HCT116 (cell line): ENCODE results near the gene SDCCAG8. TPM values are rescaled to one million over a fixed set of nuclear protein-coding genes. Genes with fewer than 3 reads are reported as not detected.

Experiments used
- ATAC-seq: fragments of 200-7000 bp; cut with Tn5 transposase; 2 replicates; pipeline ENCODE4 v1.9.1; 2020; ENCODE audit warnings: mild to moderate bottlenecking, moderate library complexity
- BruUV-seq: library from RNA; stranded (reverse); fragments of 400-500 nt; replicated peaks from 2 replicates; lab custom pipeline; 2021; lab: Mats Ljungman, UMichigan
- CTCF ChIA-PET: fragments of 300-600 bp; sonication (Branson Sonifier 250); formaldehyde crosslinking; loops from one replicate; lab custom pipeline; 2021; ENCODE audit warnings: antibody characterized with exemption; lab: Charles Lee
- POLR2A ChIA-PET: fragments of 300-600, 350-600 bp; sonication (Branson Sonifier 250); formaldehyde crosslinking; loops from one replicate; lab custom pipeline; 2021; ENCODE audit warnings: antibody characterized with exemption; lab: Charles Lee
- RAD21 ChIA-PET, 2 experiments: fragments of 300-600 bp; sonication (Branson Sonifier 250); formaldehyde crosslinking; loops; one replicate each; lab custom pipeline; 2023; ENCODE audit warnings: low total read pairs in 2 of 2; ENCODE audit not compliant: uncharacterized antibody in 2 of 2, unreplicated experiment in 2 of 2, low non-redundant PET in 1 of 2; lab: Charles Lee
- DNase-seq: peaks from one replicate; pipeline ENCODE4 v3.0.0-alpha.2; 2010; ENCODE audit warnings: low read depth, low spot score
- H2AFZ ChIP-seq: fragments of 200-600 bp; shearing (Covaris generic), sonication (generic); 2 replicates; pipeline ENCODE4 v1.6.1; 2017; ENCODE audit warnings: low read depth, mixed run types, mixed read lengths, antibody characterized with exemption, low read length; ENCODE audit not compliant: poor library complexity, severe bottlenecking
- H3K27ac ChIP-seq: 2 replicates; pipeline ENCODE4 v1.5.1; 2012; ENCODE audit warnings: low read depth, low read length
- H3K27me3 ChIP-seq: fragments of 200-600 bp; sonication (generic); 2 replicates; pipeline ENCODE4 v1.6.1; 2016; ENCODE audit warnings: mixed run types, low read length, mixed read lengths; ENCODE audit not compliant: insufficient read depth
- H3K36me3 ChIP-seq, 2 experiments: fragments of 200-500 bp in 1 of 2; fragments of 200-600 bp in 1 of 2; sonication (Bioruptor generic) in 1 of 2; sonication (generic) in 1 of 2; 2 replicates each; pipeline versions ENCODE4 v1.5.1 to v1.6.1; 2014 to 2016; ENCODE audit warnings: low read length in 2 of 2, inconsistent platforms in 1 of 2, mixed read lengths in 1 of 2, mixed run types in 1 of 2; ENCODE audit not compliant: insufficient read depth in 2 of 2, control insufficient read depth in 1 of 2
- H3K4me1 ChIP-seq, 2 experiments: fragments of 200-600 bp in 1 of 2; sonication (generic) in 1 of 2; 2 replicates each; pipeline versions ENCODE4 v1.5.1 to v1.6.1; 2012 to 2017; ENCODE audit warnings: low read length in 2 of 2, inconsistent platforms in 1 of 2, mild to moderate bottlenecking in 1 of 2, mixed read lengths in 1 of 2, mixed run types in 1 of 2, moderate library complexity in 1 of 2; ENCODE audit not compliant: insufficient read depth in 2 of 2, control insufficient read depth in 1 of 2
- H3K4me2 ChIP-seq: fragments of 200-600 bp; sonication (generic); 2 replicates; pipeline ENCODE4 v1.6.1; 2017; ENCODE audit warnings: mixed run types, low read length, mixed read lengths
- H3K4me3 ChIP-seq, 2 experiments: fragments of 200-600 bp in 1 of 2; sonication (generic) in 1 of 2; replicated peaks in 1 of 2; 2 replicates each; pipeline ENCODE4 v1.5.1; 2011 to 2016; ENCODE audit warnings: low read length in 2 of 2, control low read depth in 1 of 2, low read depth in 1 of 2, mild to moderate bottlenecking in 1 of 2, mixed read lengths in 1 of 2, mixed run types in 1 of 2
- H3K79me2 ChIP-seq: fragments of 200-600 bp; sonication (generic); 2 replicates; pipeline ENCODE4 v1.6.1; 2017; ENCODE audit warnings: mild to moderate bottlenecking, mixed run types, low read length, moderate library complexity, mixed read lengths; ENCODE audit not compliant: insufficient read depth
- H3K9ac ChIP-seq: fragments of 200-600 bp; sonication (generic); 2 replicates; pipeline ENCODE4 v1.6.1; 2016; ENCODE audit warnings: low read length, mixed read lengths
- H3K9me2 ChIP-seq: fragments of 200-600 bp; sonication (generic), shearing (Covaris generic); 2 replicates; pipeline ENCODE4 v1.6.1; 2017; ENCODE audit warnings: mixed run types, mild to moderate bottlenecking, moderate library complexity; ENCODE audit not compliant: insufficient read depth
- H3K9me3 ChIP-seq, 2 experiments: fragments of 200-500 bp in 1 of 2; fragments of 200-600 bp in 1 of 2; sonication (Bioruptor generic) in 1 of 2; sonication (generic) in 1 of 2; 2 replicates each; pipeline ENCODE4 v1.6.1; 2014 to 2017; ENCODE audit warnings: low read length in 2 of 2, mixed read lengths in 2 of 2, inconsistent platforms in 1 of 2, low read depth in 1 of 2, mild to moderate bottlenecking in 1 of 2, mixed run types in 1 of 2, moderate library complexity in 1 of 2; ENCODE audit not compliant: control insufficient read depth in 1 of 2, insufficient read depth in 1 of 2
- H4K20me1 ChIP-seq: fragments of 200-600 bp; sonication (generic), shearing (Covaris generic); 2 replicates; pipeline ENCODE4 v1.6.1; 2017; ENCODE audit warnings: mixed run types, mild to moderate bottlenecking, moderate library complexity; ENCODE audit not compliant: insufficient read depth
- CBX3 ChIP-seq: IDR thresholded peaks from 2 replicates; pipeline ENCODE4 v1.6.1; 2012; ENCODE audit warnings: low read depth
- ELF1 ChIP-seq: IDR thresholded peaks from 2 replicates; pipeline ENCODE4 v1.6.1; 2012; ENCODE audit warnings: low read depth, borderline replicate concordance
- EZH2 ChIP-seq: fragments of 200-600 bp; sonication (generic); IDR thresholded peaks from 2 replicates; pipeline ENCODE4 v1.6.1; 2017; ENCODE audit warnings: antibody characterized with exemption, mixed run types
- EZH2phosphoT487 ChIP-seq: fragments of 200-600 bp; IDR thresholded peaks from 2 replicates; pipeline ENCODE4 v1.6.1; 2018; ENCODE audit warnings: antibody characterized with exemption, borderline replicate concordance
- FOSL1 ChIP-seq: IDR thresholded peaks from 2 replicates; pipeline ENCODE4 v1.6.1; 2012; ENCODE audit warnings: low read depth
- POLR2A ChIP-seq: IDR thresholded peaks from 2 replicates; pipeline ENCODE4 v1.7.0; 2011; ENCODE audit warnings: borderline replicate concordance; ENCODE audit not compliant: insufficient read depth, insufficient read length; ENCODE audit errors: extremely low read depth
- POLR2AphosphoS5 ChIP-seq: IDR thresholded peaks from 2 replicates; pipeline ENCODE4 v1.6.1; 2011; ENCODE audit warnings: mild to moderate bottlenecking, low read depth, low read length, moderate library complexity
- RAD21 ChIP-seq: IDR thresholded peaks from 2 replicates; pipeline ENCODE4 v1.6.1; 2012; ENCODE audit warnings: low read depth, mild to moderate bottlenecking
- SIN3A ChIP-seq: IDR thresholded peaks from 2 replicates; pipeline ENCODE4 v1.6.1; 2012; ENCODE audit warnings: low read depth
- SP1 ChIP-seq: IDR thresholded peaks from 2 replicates; pipeline ENCODE4 v1.6.1; 2012; ENCODE audit warnings: low read depth
- SRF ChIP-seq: IDR thresholded peaks from 2 replicates; pipeline ENCODE4 v1.6.1; 2012; ENCODE audit warnings: low read depth
- YY1 ChIP-seq: IDR thresholded peaks from 2 replicates; pipeline ENCODE4 v1.6.1; 2011; ENCODE audit warnings: low read length, low read depth, moderate library complexity, mild to moderate bottlenecking; ENCODE audit not compliant: insufficient replicate concordance; ENCODE audit errors: extremely low read depth
- ZNF274 ChIP-seq: fragments of 200-500 bp; sonication (Bioruptor generic); IDR thresholded peaks from 2 replicates; pipeline ENCODE4 v1.6.1; 2014; ENCODE audit warnings: mild to moderate bottlenecking, low read depth, low read length, inconsistent platforms
- intact Hi-C: fragments of 100-400 bp; cut with micrococcal nuclease; formaldehyde crosslinking; loops from 2 replicates; pipeline ENCODE4 v1.10.0; 2022
- total RNA-seq: library from RNA; stranded (reverse); gene quantifications from one replicate; pipeline ENCODE4 v1.2.1, GENCODE V29; 2021; ENCODE audit not compliant: unreplicated experiment
- TF ChIP-seq, protein P1 (sequence below): IDR thresholded peaks from 2 replicates; pipeline ENCODE4 v1.6.1; 2011; ENCODE audit warnings: mild to moderate bottlenecking, low read length, moderate library complexity; ENCODE audit not compliant: insufficient replicate concordance; ENCODE audit errors: extremely low read depth
- TF ChIP-seq, protein P2 (sequence below): IDR thresholded peaks from 2 replicates; pipeline ENCODE4 v1.6.1; 2012; ENCODE audit warnings: low read depth
- TF ChIP-seq, protein P3 (sequence below): IDR thresholded peaks from 2 replicates; pipeline ENCODE4 v1.6.1; 2012

SDCCAG8 gene
- total RNA-seq, 1 experiment from 2014 or later, result 38.2 TPM

DNA sequence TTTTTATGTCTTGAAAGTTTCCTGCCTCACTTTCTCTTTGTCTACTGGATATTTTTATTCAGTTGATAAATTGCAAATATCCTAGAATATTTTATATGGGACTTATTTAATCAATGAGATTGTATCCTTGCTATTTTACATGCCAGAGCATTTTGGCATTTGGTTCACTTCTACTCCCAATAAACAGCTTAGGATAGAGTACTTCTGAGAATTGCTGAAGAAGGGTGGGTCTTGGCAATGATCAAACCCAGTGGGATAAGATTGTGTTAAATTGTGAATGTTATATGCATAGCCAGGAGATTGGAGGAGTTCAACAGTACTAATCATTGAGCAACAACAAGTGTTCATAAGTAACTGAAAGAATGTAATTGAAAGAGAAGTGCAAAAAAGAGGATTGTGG is 60.1 kb downstream of the SDCCAG8 start (continued):
- TF ChIP-seq CBX3 (no peak), POLR2AphosphoS5 (no peak), POLR2A (no peak)
- TF ChIP-seq, protein P1, sequence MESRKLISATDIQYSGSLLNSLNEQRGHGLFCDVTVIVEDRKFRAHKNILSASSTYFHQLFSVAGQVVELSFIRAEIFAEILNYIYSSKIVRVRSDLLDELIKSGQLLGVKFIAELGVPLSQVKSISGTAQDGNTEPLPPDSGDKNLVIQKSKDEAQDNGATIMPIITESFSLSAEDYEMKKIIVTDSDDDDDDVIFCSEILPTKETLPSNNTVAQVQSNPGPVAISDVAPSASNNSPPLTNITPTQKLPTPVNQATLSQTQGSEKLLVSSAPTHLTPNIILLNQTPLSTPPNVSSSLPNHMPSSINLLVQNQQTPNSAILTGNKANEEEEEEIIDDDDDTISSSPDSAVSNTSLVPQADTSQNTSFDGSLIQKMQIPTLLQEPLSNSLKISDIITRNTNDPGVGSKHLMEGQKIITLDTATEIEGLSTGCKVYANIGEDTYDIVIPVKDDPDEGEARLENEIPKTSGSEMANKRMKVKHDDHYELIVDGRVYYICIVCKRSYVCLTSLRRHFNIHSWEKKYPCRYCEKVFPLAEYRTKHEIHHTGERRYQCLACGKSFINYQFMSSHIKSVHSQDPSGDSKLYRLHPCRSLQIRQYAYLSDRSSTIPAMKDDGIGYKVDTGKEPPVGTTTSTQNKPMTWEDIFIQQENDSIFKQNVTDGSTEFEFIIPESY, result no peak
- TF ChIP-seq, protein P2, sequence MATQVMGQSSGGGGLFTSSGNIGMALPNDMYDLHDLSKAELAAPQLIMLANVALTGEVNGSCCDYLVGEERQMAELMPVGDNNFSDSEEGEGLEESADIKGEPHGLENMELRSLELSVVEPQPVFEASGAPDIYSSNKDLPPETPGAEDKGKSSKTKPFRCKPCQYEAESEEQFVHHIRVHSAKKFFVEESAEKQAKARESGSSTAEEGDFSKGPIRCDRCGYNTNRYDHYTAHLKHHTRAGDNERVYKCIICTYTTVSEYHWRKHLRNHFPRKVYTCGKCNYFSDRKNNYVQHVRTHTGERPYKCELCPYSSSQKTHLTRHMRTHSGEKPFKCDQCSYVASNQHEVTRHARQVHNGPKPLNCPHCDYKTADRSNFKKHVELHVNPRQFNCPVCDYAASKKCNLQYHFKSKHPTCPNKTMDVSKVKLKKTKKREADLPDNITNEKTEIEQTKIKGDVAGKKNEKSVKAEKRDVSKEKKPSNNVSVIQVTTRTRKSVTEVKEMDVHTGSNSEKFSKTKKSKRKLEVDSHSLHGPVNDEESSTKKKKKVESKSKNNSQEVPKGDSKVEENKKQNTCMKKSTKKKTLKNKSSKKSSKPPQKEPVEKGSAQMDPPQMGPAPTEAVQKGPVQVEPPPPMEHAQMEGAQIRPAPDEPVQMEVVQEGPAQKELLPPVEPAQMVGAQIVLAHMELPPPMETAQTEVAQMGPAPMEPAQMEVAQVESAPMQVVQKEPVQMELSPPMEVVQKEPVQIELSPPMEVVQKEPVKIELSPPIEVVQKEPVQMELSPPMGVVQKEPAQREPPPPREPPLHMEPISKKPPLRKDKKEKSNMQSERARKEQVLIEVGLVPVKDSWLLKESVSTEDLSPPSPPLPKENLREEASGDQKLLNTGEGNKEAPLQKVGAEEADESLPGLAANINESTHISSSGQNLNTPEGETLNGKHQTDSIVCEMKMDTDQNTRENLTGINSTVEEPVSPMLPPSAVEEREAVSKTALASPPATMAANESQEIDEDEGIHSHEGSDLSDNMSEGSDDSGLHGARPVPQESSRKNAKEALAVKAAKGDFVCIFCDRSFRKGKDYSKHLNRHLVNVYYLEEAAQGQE, result no peak

DNA sequence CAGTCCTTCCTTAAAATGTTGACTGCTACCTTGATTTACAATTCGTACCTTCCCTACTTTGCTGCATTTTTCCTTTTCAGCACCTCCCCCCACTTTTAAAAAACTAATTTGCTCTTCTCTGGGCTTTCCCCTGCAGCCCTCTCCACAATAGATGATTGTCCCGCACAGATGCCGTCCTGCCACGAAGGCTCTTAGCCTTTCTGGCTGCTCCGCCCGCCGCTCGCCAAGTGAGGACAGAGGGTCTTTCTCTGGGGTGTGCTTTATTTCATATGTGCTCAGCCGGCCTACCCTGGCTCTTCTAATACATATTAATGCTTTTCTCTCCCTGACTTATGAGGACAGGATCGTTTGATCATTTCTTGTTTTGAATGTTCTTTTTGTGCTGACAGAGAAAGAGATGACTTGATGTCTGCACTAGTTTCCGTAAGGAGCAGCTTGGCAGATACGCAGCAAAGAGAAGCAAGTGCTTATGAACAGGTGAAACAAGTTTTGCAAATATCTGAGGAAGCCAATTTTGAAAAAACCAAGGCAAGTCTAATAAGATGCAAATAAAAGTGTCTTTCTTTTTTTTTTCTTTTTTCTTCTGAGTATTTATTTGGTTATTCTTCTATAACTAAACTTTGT is 60.6 kb downstream of the SDCCAG8 start:
- Histone ChIP-seq H3K4me1 (no peaks in the 10 kb centered on the region), H3K36me3 (no peaks in the 10 kb centered on the region), H3K4me3 (no peak overlapping the region), H3K9me2 (no peaks in the 10 kb centered on the region), H3K9me3 (no peaks in the 10 kb centered on the region), H3K27ac (no peak overlapping the region), H3K79me2 (no peaks in the 10 kb centered on the region), H2AFZ (no peak overlapping the region), H3K4me2 (no peak overlapping the region), H3K27me3 (no peaks in the 10 kb centered on the region), H3K9ac (no peak overlapping the region), H4K20me1 (no peaks in the 10 kb centered on the region)
- ChIA-PET CTCF (no interaction called here), POLR2A (no interaction called here), RAD21 (no interaction called here)
- ATAC-seq, result no peak
- TF ChIP-seq EZH2, result no peak
- TF ChIP-seq, protein P3, sequence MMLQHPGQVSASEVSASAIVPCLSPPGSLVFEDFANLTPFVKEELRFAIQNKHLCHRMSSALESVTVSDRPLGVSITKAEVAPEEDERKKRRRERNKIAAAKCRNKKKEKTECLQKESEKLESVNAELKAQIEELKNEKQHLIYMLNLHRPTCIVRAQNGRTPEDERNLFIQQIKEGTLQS, result no peak
- TF ChIP-seq EZH2phosphoT487, result no peak
- TF ChIP-seq RAD21, result no peak
- TF ChIP-seq ELF1, result no peak
- no peak for TF ChIP-seq SRF
- TF ChIP-seq FOSL1, result no peak
- no peak for TF ChIP-seq SIN3A
- no peak for TF ChIP-seq SP1
- TF ChIP-seq ZNF274, result no peak
- no peak for TF ChIP-seq YY1
- no peak for DNase-seq
- no TSS peak for BruUV-seq
- intact Hi-C loops, result no loop called here
